Measurements from ENCODE around the gene NDST4.

Gene NDST4

GRCh38 chr4:114870987-114871386, 242.4 kb downstream of the NDST4 start:
- Histone ChIP-seq H3K4me1 (ENCODE audit: control insufficient read depth, insufficient read depth, low read length, unreplicated experiment) (no peaks in the 10 kb centered on the region), H3K36me3 (ENCODE audit: insufficient read depth, low read length) (no peaks in the 10 kb centered on the region), H3K27me3 (ENCODE audit: insufficient read depth, low read length) (no peaks in the 10 kb centered on the region), H3K79me2 (ENCODE audit: control insufficient read depth, insufficient read depth, low read length, unreplicated experiment) (no peaks in the 10 kb centered on the region), H3K4me3 (ENCODE audit: low read depth, low read length) (no peak overlapping the region), H2AFZ (ENCODE audit: low read length, unreplicated experiment) (no peak overlapping the region), H3K27ac (ENCODE audit: low read depth, low read length) (no peak overlapping the region)

GRCh38 chr4:114866901-114867670, 246.3 kb downstream of the NDST4 start:
- Histone ChIP-seq H2AFZ (ENCODE audit: low read length, unreplicated experiment) (no peak overlapping the region), H3K4me3 (ENCODE audit: low read depth, low read length) (no peak overlapping the region), H3K36me3 (ENCODE audit: insufficient read depth, low read length) (no peaks in the 10 kb centered on the region), H3K27me3 (ENCODE audit: insufficient read depth, low read length) (no peaks in the 10 kb centered on the region), H3K27ac (ENCODE audit: low read depth, low read length) (no peak overlapping the region), H3K4me1 (ENCODE audit: control insufficient read depth, insufficient read depth, low read length, unreplicated experiment) (no peaks in the 10 kb centered on the region), H3K79me2 (ENCODE audit: control insufficient read depth, insufficient read depth, low read length, unreplicated experiment) (no peaks in the 10 kb centered on the region)

DNA sequence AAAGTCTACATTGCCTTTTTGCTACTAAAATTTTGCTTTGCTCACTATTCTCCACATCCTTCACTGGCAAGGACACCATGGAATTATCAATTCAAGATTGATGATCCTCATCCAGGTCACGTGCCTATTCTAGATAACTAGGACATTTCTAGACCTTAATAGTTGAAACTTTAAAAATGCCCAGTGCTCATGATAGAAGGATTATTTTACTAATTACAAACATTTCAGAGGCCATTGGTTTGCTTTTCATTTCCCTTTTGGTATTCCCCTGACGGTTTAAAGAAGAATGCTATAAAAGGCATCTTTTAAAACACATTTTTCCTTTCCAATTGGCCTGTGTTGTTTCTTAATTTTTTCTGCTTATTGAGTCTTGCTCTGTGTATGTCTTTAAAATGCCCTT, 249.4 kb downstream of the NDST4 start:
- no peaks in the 10 kb centered on the region for H3K27me3 ChIP-seq (ENCODE audit: insufficient read depth, low read length)
- no peak overlapping the region for H2AFZ ChIP-seq (ENCODE audit: low read length, unreplicated experiment)
- H3K27ac ChIP-seq (ENCODE audit: low read depth, low read length) = no peak overlapping the region
- no peak overlapping the region for H3K4me3 ChIP-seq (ENCODE audit: low read depth, low read length)
- H3K4me1 ChIP-seq (ENCODE audit: control insufficient read depth, insufficient read depth, low read length, unreplicated experiment) = no peaks in the 10 kb centered on the region
- H3K79me2 ChIP-seq (ENCODE audit: control insufficient read depth, insufficient read depth, low read length, unreplicated experiment) = no peaks in the 10 kb centered on the region
- H3K36me3 ChIP-seq (ENCODE audit: insufficient read depth, low read length) = no peaks in the 10 kb centered on the region

DNA sequence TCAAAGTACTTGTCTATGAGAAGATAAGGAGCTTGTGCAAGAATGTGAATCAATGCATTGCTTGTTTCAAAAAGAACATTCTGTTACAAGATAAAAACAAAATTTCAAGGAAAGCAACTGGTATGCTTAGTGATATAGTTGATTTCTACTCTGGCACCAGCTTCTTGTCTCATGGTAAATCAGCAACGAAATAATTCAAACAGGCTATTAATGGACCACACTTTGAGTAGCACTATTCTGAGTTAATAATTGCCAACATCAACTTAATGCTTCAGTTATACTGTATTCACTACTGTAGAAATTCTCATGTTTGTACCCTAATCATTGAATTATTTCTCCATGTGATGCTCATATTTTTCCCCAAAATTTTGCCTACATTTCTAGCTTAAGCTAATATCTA, 252.6 kb downstream of the NDST4 start:
- Histone ChIP-seq H3K4me1 (ENCODE audit: control insufficient read depth, insufficient read depth, low read length, unreplicated experiment) (no peaks in the 10 kb centered on the region), H2AFZ (ENCODE audit: low read length, unreplicated experiment) (no peak overlapping the region), H3K4me3 (ENCODE audit: low read depth, low read length) (no peak overlapping the region), H3K36me3 (ENCODE audit: insufficient read depth, low read length) (no peaks in the 10 kb centered on the region), H3K79me2 (ENCODE audit: control insufficient read depth, insufficient read depth, low read length, unreplicated experiment) (no peaks in the 10 kb centered on the region), H3K27ac (ENCODE audit: low read depth, low read length) (no peak overlapping the region), H3K27me3 (ENCODE audit: insufficient read depth, low read length) (no peaks in the 10 kb centered on the region)

DNA sequence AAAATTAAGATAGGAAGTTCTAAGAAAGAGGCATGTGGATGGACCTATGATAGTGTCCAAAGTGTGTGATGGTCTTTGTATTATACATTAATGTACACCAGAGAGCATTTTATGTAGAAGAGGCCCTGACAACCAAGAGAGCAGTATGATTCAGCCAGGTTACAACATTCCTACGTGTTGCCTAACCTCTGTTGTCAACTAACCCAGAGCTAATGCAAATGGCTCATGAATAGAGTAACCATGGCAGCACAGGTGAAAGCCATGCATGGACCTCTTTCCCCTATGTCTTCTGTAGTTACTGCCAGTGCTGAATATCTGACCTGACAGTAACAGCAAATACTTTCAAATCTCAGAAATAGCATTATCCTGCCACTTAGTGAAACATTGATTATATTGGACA, 255.6 kb downstream of the NDST4 start:
- no peak overlapping the region for H3K27ac ChIP-seq (ENCODE audit: low read depth, low read length)
- H3K79me2 ChIP-seq (ENCODE audit: control insufficient read depth, insufficient read depth, low read length, unreplicated experiment) = no peaks in the 10 kb centered on the region
- no peak overlapping the region for H3K4me3 ChIP-seq (ENCODE audit: low read depth, low read length)
- H3K4me1 ChIP-seq (ENCODE audit: control insufficient read depth, insufficient read depth, low read length, unreplicated experiment) = no peaks in the 10 kb centered on the region
- H3K27me3 ChIP-seq (ENCODE audit: insufficient read depth, low read length) = no peaks in the 10 kb centered on the region
- no peak overlapping the region for H2AFZ ChIP-seq (ENCODE audit: low read length, unreplicated experiment)
- H3K36me3 ChIP-seq (ENCODE audit: insufficient read depth, low read length) = no peaks in the 10 kb centered on the region

DNA sequence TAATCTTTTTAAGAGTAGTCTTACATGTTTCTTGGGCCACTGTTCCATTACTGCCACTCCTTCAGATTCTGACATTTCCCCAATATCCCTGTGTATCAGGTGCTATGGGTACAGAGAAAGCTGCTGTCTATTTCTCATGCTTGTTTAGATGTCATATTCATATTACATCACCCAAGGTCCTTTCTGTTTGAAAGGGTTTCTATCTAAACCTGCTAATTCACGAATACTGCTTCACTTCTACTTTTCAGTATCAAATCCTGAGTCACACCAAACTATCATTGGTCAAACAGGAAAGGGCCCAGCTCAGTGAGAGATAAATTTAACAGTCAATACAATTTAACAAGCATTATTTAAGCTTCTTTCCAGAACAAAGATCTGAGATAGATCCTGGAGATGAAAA, 273.4 kb downstream of the NDST4 start:
- Histone ChIP-seq H3K36me3 (ENCODE audit: insufficient read depth, low read length) (no peaks in the 10 kb centered on the region), H3K79me2 (ENCODE audit: control insufficient read depth, insufficient read depth, low read length, unreplicated experiment) (no peaks in the 10 kb centered on the region), H3K27me3 (ENCODE audit: insufficient read depth, low read length) (no peaks in the 10 kb centered on the region), H3K27ac (ENCODE audit: low read depth, low read length) (no peak overlapping the region), H2AFZ (ENCODE audit: low read length, unreplicated experiment) (no peak overlapping the region), H3K4me3 (ENCODE audit: low read depth, low read length) (no peak overlapping the region), H3K4me1 (ENCODE audit: control insufficient read depth, insufficient read depth, low read length, unreplicated experiment) (no peaks in the 10 kb centered on the region)

DNA sequence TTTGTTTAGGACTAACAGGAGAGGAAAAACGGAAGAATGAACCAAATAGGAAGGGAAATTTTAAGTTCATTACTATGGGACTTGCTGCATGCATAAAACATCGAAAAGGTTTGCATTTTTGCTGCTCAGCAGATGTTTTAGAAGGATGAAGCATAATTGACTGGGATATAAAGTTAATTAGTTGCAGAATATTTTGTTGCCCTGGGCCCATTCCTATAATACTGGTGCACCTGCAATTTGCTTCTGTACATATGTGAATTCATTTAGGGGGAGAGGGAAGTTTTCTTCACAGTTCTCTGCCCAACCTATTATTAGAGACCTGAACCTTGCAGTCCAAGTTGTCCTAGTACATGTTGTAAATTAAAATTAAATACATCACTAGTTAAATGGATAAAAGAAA, 282.8 kb downstream of the NDST4 start:
- H3K79me2 ChIP-seq (ENCODE audit: control insufficient read depth, insufficient read depth, low read length, unreplicated experiment) = no peaks in the 10 kb centered on the region
- H2AFZ ChIP-seq (ENCODE audit: low read length, unreplicated experiment) = no peak overlapping the region
- no peaks in the 10 kb centered on the region for H3K36me3 ChIP-seq (ENCODE audit: insufficient read depth, low read length)
- no peak overlapping the region for H3K4me3 ChIP-seq (ENCODE audit: low read depth, low read length)
- peaks cover 4% of the 10 kb centered on the region for H3K27me3 ChIP-seq (ENCODE audit: insufficient read depth, low read length)
- H3K27ac ChIP-seq (ENCODE audit: low read depth, low read length) = no peak overlapping the region
- H3K4me1 ChIP-seq (ENCODE audit: control insufficient read depth, insufficient read depth, low read length, unreplicated experiment) = no peaks in the 10 kb centered on the region

GRCh38 chr4:114827651-114828050, 285.8 kb downstream of the NDST4 start:
- Histone ChIP-seq H3K4me3 (ENCODE audit: low read depth, low read length) (no peak overlapping the region), H3K36me3 (ENCODE audit: insufficient read depth, low read length) (no peaks in the 10 kb centered on the region), H2AFZ (ENCODE audit: low read length, unreplicated experiment) (no peak overlapping the region), H3K79me2 (ENCODE audit: control insufficient read depth, insufficient read depth, low read length, unreplicated experiment) (no peaks in the 10 kb centered on the region), H3K27me3 (ENCODE audit: insufficient read depth, low read length) (peaks cover 4% of the 10 kb centered on the region), H3K4me1 (ENCODE audit: control insufficient read depth, insufficient read depth, low read length, unreplicated experiment) (no peaks in the 10 kb centered on the region), H3K27ac (ENCODE audit: low read depth, low read length) (no peak overlapping the region)

DNA sequence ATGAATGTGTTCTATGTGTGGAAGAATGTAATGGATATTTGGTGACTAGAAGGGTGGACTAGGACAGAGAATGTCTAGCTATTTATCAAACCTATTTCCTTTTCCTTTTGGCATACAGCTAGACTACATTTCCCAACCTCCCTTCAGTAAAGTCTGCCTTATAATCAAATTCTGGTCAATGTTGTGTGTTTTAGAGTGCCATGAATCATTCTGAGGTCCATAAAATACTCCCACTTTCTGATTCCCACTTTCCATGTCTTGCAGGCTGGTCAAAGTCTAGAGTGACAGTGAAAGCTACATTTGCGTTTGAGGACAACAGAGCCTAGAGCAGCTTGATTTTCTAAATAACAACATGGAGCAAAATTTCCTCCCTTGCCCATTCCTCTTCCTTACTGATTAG, 297.7 kb downstream of the NDST4 start:
- Histone ChIP-seq H3K27me3 (ENCODE audit: insufficient read depth, low read length) (no peaks in the 10 kb centered on the region), H3K4me1 (ENCODE audit: control insufficient read depth, insufficient read depth, low read length, unreplicated experiment) (no peaks in the 10 kb centered on the region), H3K79me2 (ENCODE audit: control insufficient read depth, insufficient read depth, low read length, unreplicated experiment) (no peaks in the 10 kb centered on the region), H3K4me3 (ENCODE audit: low read depth, low read length) (no peak overlapping the region), H2AFZ (ENCODE audit: low read length, unreplicated experiment) (no peak overlapping the region), H3K27ac (ENCODE audit: low read depth, low read length) (no peak overlapping the region), H3K36me3 (ENCODE audit: insufficient read depth, low read length) (no peaks in the 10 kb centered on the region)

DNA sequence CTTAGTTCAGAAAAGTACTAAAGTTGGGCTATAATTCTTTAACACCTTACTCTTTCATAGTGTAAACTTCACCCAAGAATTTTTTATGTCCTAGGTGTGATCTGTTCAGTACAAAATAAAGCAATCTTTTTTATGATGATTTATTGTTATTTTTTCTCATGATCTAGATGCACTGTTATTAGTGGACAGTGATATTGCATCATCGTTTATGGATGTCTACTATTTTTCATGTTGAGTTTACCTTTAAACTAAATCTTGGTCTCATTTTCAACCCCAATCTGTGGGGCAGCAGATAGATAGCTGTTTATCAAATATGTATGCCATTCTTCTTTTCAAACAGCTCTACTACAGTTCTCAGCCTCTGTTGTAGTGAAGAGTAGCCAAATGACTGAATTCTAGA, 299.5 kb downstream of the NDST4 start:
- Histone ChIP-seq H3K27ac (ENCODE audit: low read depth, low read length) (no peak overlapping the region), H3K4me3 (ENCODE audit: low read depth, low read length) (no peak overlapping the region), H3K4me1 (ENCODE audit: control insufficient read depth, insufficient read depth, low read length, unreplicated experiment) (no peaks in the 10 kb centered on the region), H3K36me3 (ENCODE audit: insufficient read depth, low read length) (no peaks in the 10 kb centered on the region), H3K27me3 (ENCODE audit: insufficient read depth, low read length) (no peaks in the 10 kb centered on the region), H2AFZ (ENCODE audit: low read length, unreplicated experiment) (no peak overlapping the region), H3K79me2 (ENCODE audit: control insufficient read depth, insufficient read depth, low read length, unreplicated experiment) (no peaks in the 10 kb centered on the region)

DNA sequence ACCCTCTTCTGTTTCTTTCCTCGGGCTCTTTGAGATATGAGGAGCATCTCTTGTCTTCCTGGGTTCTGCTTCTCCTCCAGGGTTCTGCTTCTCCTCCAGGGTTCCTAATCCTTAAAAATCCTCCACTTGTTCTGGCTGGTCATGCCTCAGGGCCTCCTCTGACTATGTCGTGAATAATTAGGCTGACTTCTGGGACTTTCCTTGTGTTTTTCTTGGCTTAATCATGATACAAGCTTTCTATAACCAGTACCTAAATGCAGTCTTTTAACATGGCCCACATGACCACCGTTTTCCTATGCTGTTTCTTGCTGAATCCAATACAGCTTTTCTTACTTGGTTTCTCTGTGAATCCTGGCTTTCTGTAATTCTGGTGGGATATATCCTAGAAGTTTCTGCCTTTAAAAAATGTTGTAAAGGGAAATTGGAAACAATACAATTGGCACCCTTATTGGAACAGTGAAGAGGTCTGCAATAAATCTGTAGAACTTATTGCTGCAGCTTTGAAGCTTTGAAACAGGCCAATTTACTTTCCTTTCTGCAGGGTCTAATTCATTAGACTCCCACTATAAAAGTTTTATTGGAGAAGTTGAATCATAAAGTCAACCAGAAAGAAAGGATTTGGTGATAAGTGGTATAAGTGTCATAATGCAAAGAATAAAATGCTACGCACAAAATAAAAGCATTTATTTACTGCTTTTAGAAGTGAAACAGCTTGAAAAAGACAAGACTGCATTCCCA, 301.7 kb downstream of the NDST4 start:
- no peak overlapping the region for H2AFZ ChIP-seq (ENCODE audit: low read length, unreplicated experiment)

More for the DNA sequence above, 301.7 kb downstream of the NDST4 start:
- no peaks in the 10 kb centered on the region for H3K27me3 ChIP-seq (ENCODE audit: insufficient read depth, low read length)
- no peaks in the 10 kb centered on the region for H3K79me2 ChIP-seq (ENCODE audit: control insufficient read depth, insufficient read depth, low read length, unreplicated experiment)
- no peaks in the 10 kb centered on the region for H3K4me1 ChIP-seq (ENCODE audit: control insufficient read depth, insufficient read depth, low read length, unreplicated experiment)
- no peak overlapping the region for H3K27ac ChIP-seq (ENCODE audit: low read depth, low read length)
- H3K36me3 ChIP-seq (ENCODE audit: insufficient read depth, low read length) = no peaks in the 10 kb centered on the region
- no peak overlapping the region for H3K4me3 ChIP-seq (ENCODE audit: low read depth, low read length)
